H1 (cell line): ENCODE data around the gene TMEM126B. TPM values are rescaled to one million over a fixed set of nuclear protein-coding genes. Genes with fewer than 3 reads are reported as not detected.

Experiments used
- CTCF ChIA-PET: fragments of 300-600 bp; sonication (Branson Sonifier 250); formaldehyde crosslinking; loops from one replicate; lab custom pipeline; 2021; ENCODE audit not compliant: partially characterized antibody; lab: Charles Lee
- POLR2A ChIA-PET: fragments of 300-600 bp; sonication (Branson Sonifier 250); formaldehyde crosslinking; loops from one replicate; lab custom pipeline; 2021; ENCODE audit warnings: inconsistent platforms; ENCODE audit not compliant: partially characterized antibody; lab: Charles Lee
- DNase-seq, 2 experiments: peaks; one replicate each; pipeline versions ENCODE4 v3.0.0 to v3.0.0-alpha.2; 2010 to 2022; ENCODE audit warnings: low spot score in 2 of 2, low read depth in 1 of 2, mixed read lengths in 1 of 2
- FAIRE-seq: peaks from 2 replicates; lab custom pipeline; 2011; peaks lifted over from hg19 to GRCh38; lab: Jason Lieb, UNC
- H2AFZ ChIP-seq: 2 replicates; pipeline ENCODE4 v1.8.1; 2012; ENCODE audit warnings: low read length, inconsistent platforms
- H2AK5ac ChIP-seq: 2 replicates; pipeline ENCODE4 v1.6.1; 2013; ENCODE audit warnings: low read depth, low read length
- H2BK120ac ChIP-seq: replicated peaks from 2 replicates; pipeline ENCODE3; 2013; ENCODE audit warnings: low read depth, low read length, inconsistent platforms
- H2BK12ac ChIP-seq: 2 replicates; pipeline ENCODE4 v1.6.1; 2013; ENCODE audit warnings: low read depth, low read length
- H2BK15ac ChIP-seq: 2 replicates; pipeline ENCODE4 v1.6.1; 2013; ENCODE audit warnings: low read length
- H2BK20ac ChIP-seq: 2 replicates; pipeline ENCODE4 v1.6.1; 2013; ENCODE audit warnings: low read length
- H2BK5ac ChIP-seq: 2 replicates; pipeline ENCODE4 v1.6.1; 2013; ENCODE audit warnings: low read depth, low read length
- H3K14ac ChIP-seq: 2 replicates; pipeline ENCODE4 v1.6.1; 2013; ENCODE audit warnings: inconsistent platforms; ENCODE audit not compliant: insufficient read length
- H3K18ac ChIP-seq: 2 replicates; pipeline ENCODE4 v1.6.1; 2013; ENCODE audit warnings: low read length; ENCODE audit errors: extremely low read depth
- H3K23ac ChIP-seq: 2 replicates; pipeline ENCODE4 v1.6.1; 2013; ENCODE audit warnings: inconsistent platforms; ENCODE audit not compliant: insufficient read length
- H3K23me2 ChIP-seq: 2 replicates; pipeline ENCODE4 v1.6.1; 2013; ENCODE audit warnings: low read depth, low read length
- H3K27ac ChIP-seq: 2 replicates; pipeline ENCODE4 v1.6.1; 2011; ENCODE audit warnings: low read depth, low read length, inconsistent platforms
- H3K27me3 ChIP-seq, 4 experiments: replicated peaks in 1 of 4; 1 replicate in 1 of 4; 2 replicates in 3 of 4; pipeline versions ENCODE4 v1.6.1 to v1.8.1; 2011 to 2013; ENCODE audit warnings: low read length in 3 of 4, mild to moderate bottlenecking in 3 of 4, inconsistent platforms in 2 of 4, mixed read lengths in 2 of 4, moderate library complexity in 1 of 4; ENCODE audit not compliant: control insufficient read depth in 3 of 4, insufficient read depth in 3 of 4; ENCODE audit errors: extremely low read depth in 1 of 4
- H3K36me3 ChIP-seq, 4 experiments: 2 replicates each; pipeline versions ENCODE4 v1.6.1 to v1.8.1; 2011 to 2013; ENCODE audit warnings: mild to moderate bottlenecking in 4 of 4, low read length in 3 of 4, moderate library complexity in 2 of 4, control low read depth in 1 of 4, inconsistent platforms in 1 of 4; ENCODE audit not compliant: insufficient read depth in 4 of 4, control insufficient read depth in 2 of 4
- H3K4ac ChIP-seq: replicated peaks from 2 replicates; pipeline ENCODE3; 2013; ENCODE audit warnings: low read length, low read depth, mixed read lengths, inconsistent platforms; ENCODE audit not compliant: insufficient read length
- H3K4me1 ChIP-seq, 4 experiments: replicated peaks in 1 of 4; 1 replicate in 1 of 4; 2 replicates in 3 of 4; pipeline versions ENCODE4 v1.6.1 to v1.8.1; 2011 to 2013; ENCODE audit warnings: low read length in 3 of 4, inconsistent platforms in 2 of 4, mixed read lengths in 1 of 4; ENCODE audit not compliant: insufficient read depth in 4 of 4, control insufficient read depth in 3 of 4
- H3K4me2 ChIP-seq, 2 experiments: 2 replicates each; pipeline versions ENCODE4 v1.6.1 to v1.8.1; 2011 to 2013; ENCODE audit warnings: low read depth in 2 of 2, low read length in 2 of 2, control low read depth in 1 of 2, inconsistent platforms in 1 of 2, mild to moderate bottlenecking in 1 of 2; ENCODE audit not compliant: insufficient read depth in 1 of 2
- H3K4me3 ChIP-seq, 4 experiments: fragments of 200-600, 300-600 bp in 1 of 4; sonication (generic), shearing (Covaris generic), sonication (Bioruptor Twin) in 1 of 4; 2 replicates each; pipeline versions ENCODE4 v1.5.1 to v1.8.1; 2011 to 2016; ENCODE audit warnings: low read length in 4 of 4, low read depth in 3 of 4, control low read depth in 2 of 4, inconsistent platforms in 2 of 4, mild to moderate bottlenecking in 2 of 4, mixed read lengths in 1 of 4, moderate library complexity in 1 of 4; ENCODE audit not compliant: insufficient read depth in 2 of 4; ENCODE audit errors: extremely low read depth in 1 of 4
- H3K56ac ChIP-seq: replicated peaks from 2 replicates; pipeline ENCODE3; 2013; ENCODE audit warnings: low read depth, mild to moderate bottlenecking, mixed read lengths, low read length, inconsistent platforms; ENCODE audit not compliant: insufficient read length
- H3K79me1 ChIP-seq: 2 replicates; pipeline ENCODE4 v1.6.1; 2013; ENCODE audit warnings: low read depth, low read length, control low read depth
- H3K79me2 ChIP-seq, 2 experiments: 2 replicates each; pipeline versions ENCODE4 v1.6.1 to v1.8.1; 2012 to 2013; ENCODE audit warnings: low read length in 2 of 2, mild to moderate bottlenecking in 2 of 2, inconsistent platforms in 1 of 2; ENCODE audit not compliant: insufficient read depth in 2 of 2, control insufficient read depth in 1 of 2
- H3K9ac ChIP-seq, 4 experiments: replicated peaks in 1 of 4; 1 replicate in 1 of 4; 2 replicates in 3 of 4; pipeline versions ENCODE4 v1.6.1 to v1.8.1; 2011 to 2013; ENCODE audit warnings: low read depth in 3 of 4, low read length in 3 of 4, control low read depth in 2 of 4, mild to moderate bottlenecking in 2 of 4, moderate library complexity in 2 of 4, inconsistent platforms in 1 of 4; ENCODE audit errors: extremely low read depth in 1 of 4
- H3K9me3 ChIP-seq, 2 experiments: 2 replicates each; pipeline versions ENCODE4 v1.6.1 to v1.8.1; 2012 to 2013; ENCODE audit warnings: mild to moderate bottlenecking in 2 of 2, moderate library complexity in 2 of 2, control low read depth in 1 of 2, inconsistent platforms in 1 of 2, low read depth in 1 of 2, low read length in 1 of 2, mixed read lengths in 1 of 2; ENCODE audit not compliant: insufficient read depth in 2 of 2
- H4K20me1 ChIP-seq, 2 experiments: replicated peaks in 1 of 2; 2 replicates each; pipeline versions ENCODE3 to v1.8.1; 2011 to 2013; ENCODE audit warnings: inconsistent platforms in 2 of 2, low read length in 2 of 2, mild to moderate bottlenecking in 1 of 2; ENCODE audit not compliant: insufficient read depth in 2 of 2, control insufficient read depth in 1 of 2
- H4K5ac ChIP-seq: 2 replicates; pipeline ENCODE4 v1.6.1; 2013; ENCODE audit warnings: low read length, low read depth, mixed read lengths, inconsistent platforms; ENCODE audit not compliant: insufficient read length
- H4K8ac ChIP-seq: 2 replicates; pipeline ENCODE4 v1.8.0; 2013; ENCODE audit warnings: mild to moderate bottlenecking, moderate library complexity, low read length, inconsistent platforms; ENCODE audit not compliant: insufficient read depth; ENCODE audit errors: extremely low read depth
- H4K91ac ChIP-seq: replicated peaks from 2 replicates; pipeline ENCODE3; 2013; ENCODE audit warnings: low read length, mixed read lengths, inconsistent platforms; ENCODE audit not compliant: insufficient read length
- ATF3 ChIP-seq: IDR thresholded peaks from 2 replicates; pipeline ENCODE4 v1.6.1; 2011; ENCODE audit warnings: low read depth, mild to moderate bottlenecking, low read length; ENCODE audit not compliant: insufficient read depth
- BCL11A ChIP-seq, 2 experiments: IDR thresholded peaks; one replicate each; pipeline ENCODE4 v1.6.1; 2011; ENCODE audit warnings: low read depth in 2 of 2, low read length in 2 of 2, mild to moderate bottlenecking in 2 of 2
- BRCA1 ChIP-seq: IDR thresholded peaks from 2 replicates; pipeline ENCODE4 v1.6.1; 2012; ENCODE audit warnings: low read depth, low read length, improper control_type of control experiment
- KDM1A ChIP-seq: fragments of 200-600, 300-600 bp; sonication (generic); IDR thresholded peaks from 2 replicates; pipeline ENCODE4 v1.7.1; 2016; ENCODE audit warnings: mild to moderate bottlenecking, low read length, borderline replicate concordance
- MAFK ChIP-seq: IDR thresholded peaks from 2 replicates; pipeline ENCODE4 v1.6.1; 2012; ENCODE audit warnings: low read depth, mild to moderate bottlenecking, improper control_type of control experiment, low read length
- POU5F1 ChIP-seq: IDR thresholded peaks from 2 replicates; pipeline ENCODE4 v1.6.1; 2011; ENCODE audit warnings: low read depth, mild to moderate bottlenecking, low read length, moderate library complexity
- RFX5 ChIP-seq: IDR thresholded peaks from 2 replicates; pipeline ENCODE4 v1.6.1; 2011; ENCODE audit warnings: low read depth, low read length, improper control_type of control experiment, borderline replicate concordance
- RNF2 ChIP-seq: fragments of 200-900, 300-1000 bp; sonication (generic); IDR thresholded peaks from 2 replicates; pipeline ENCODE4 v1.7.1; 2016; ENCODE audit warnings: borderline replicate concordance, low read depth, mild to moderate bottlenecking, antibody characterized with exemption, low read length; ENCODE audit not compliant: poor library complexity, severe bottlenecking; ENCODE audit errors: missing control alignments
- RXRA ChIP-seq: IDR thresholded peaks from 2 replicates; pipeline ENCODE4 v1.6.1; 2011; ENCODE audit warnings: low read depth, mild to moderate bottlenecking, low read length, moderate library complexity; ENCODE audit not compliant: insufficient read depth
- SP1 ChIP-seq: IDR thresholded peaks from 2 replicates; pipeline ENCODE4 v1.6.1; 2011; ENCODE audit warnings: low read depth, low read length
- SP2 ChIP-seq: IDR thresholded peaks from 2 replicates; pipeline ENCODE4 v1.6.1; 2012; ENCODE audit warnings: mild to moderate bottlenecking, low read length, inconsistent platforms
- YY1 ChIP-seq: IDR thresholded peaks from 2 replicates; pipeline ENCODE4 v1.6.1; 2011; ENCODE audit warnings: low read depth, mild to moderate bottlenecking, low read length
- WGBS, 2 experiments: shearing (Covaris generic) in 1 of 2; methylation state at CpG; one replicate each; pipeline versions ENCODE4 v1.1.6 to v1.1.7; 2013 to 2015; ENCODE audit warnings: low lambda C conversion rate in 2 of 2, mixed read lengths in 2 of 2, inconsistent platforms in 1 of 2, low coverage in 1 of 2, missing lambda C conversion rate in 1 of 2; ENCODE audit not compliant: insufficient replicate concordance in 2 of 2, insufficient coverage in 1 of 2, insufficient read length in 1 of 2; ENCODE audit errors: extremely low coverage in 1 of 2, missing lambda C conversion rate in 1 of 2; 5-methylcytosine and 5-hydroxymethylcytosine counted together
- polyA plus RNA-seq, 7 experiments: library from polyadenylated mRNA; depleted of rRNA in 3 of 7; stranded (reverse) in 5 of 7; unstranded in 2 of 7; fragments of >200 nt in 5 of 7; fragments of 200-250 nt in 2 of 7; gene quantifications; 1 replicate in 5 of 7; 2 replicates in 1 of 7; 4 replicates in 1 of 7; pipeline versions ENCODE4 v1.2.1 to v1.2.3, GENCODE V29; 2011 to 2013; ENCODE audit warnings: missing spikeins in 2 of 7, mixed read lengths in 2 of 7
- total RNA-seq: library from RNA; stranded (reverse); fragmentation: NEBNext Ultra II Directional; extraction: Animal tissue kit (Norgen Biotek cat#: 25700); gene quantifications from 2 replicates; pipeline ENCODE4 v1.2.1, GENCODE V29; 2021

Gene TMEM126B
- total and polyA plus RNA-seq, 2 of the 8 experiments (the other 6 are each of a cell fraction or from before 2014, with no cell fraction given), result 85.6 to 101 TPM

- Histone ChIP-seq H4K20me1 (peaks cover 15 to 20% of the 10 kb centered on the region in 2 experiments), H2AK5ac (no peak overlapping the region), H2BK120ac (no peak overlapping the region), H2BK5ac (no peak overlapping the region), H3K23me2 (peaks cover 3% of the 10 kb centered on the region; the same call in 1 of the 2 replicates), H3K4me3 (peak overlapping the region; percentile 38 to 98 (median 88); a peak in 7 of 8 replicates), H3K9ac (peak overlapping the region in 1 of 4 experiments; percentile 14; a peak in 1 of 7 replicates), H3K27ac (no peak overlapping the region), H3K27me3 (no peaks in the 10 kb centered on the region), H4K8ac (no peak overlapping the region), H3K79me1 (no peaks in the 10 kb centered on the region), H3K14ac (no peak overlapping the region), H3K79me2 (peaks cover 21 to 77% of the 10 kb centered on the region in 2 experiments), H2AFZ (no peak overlapping the region), H2BK15ac (no peak overlapping the region), H3K4me2 (peak overlapping the region; percentile 74 to 97), H2BK12ac (no peak overlapping the region), H3K4ac (no peak overlapping the region), H4K5ac (no peak overlapping the region), H3K23ac (no peak overlapping the region), H3K36me3 (peaks cover 0 to 55% (median 14%) of the 10 kb centered on the region in 4 experiments; a peak in 4 of 8 replicates), H3K9me3 (no peaks in the 10 kb centered on the region), H4K91ac (no peak overlapping the region), H2BK20ac (no peak overlapping the region), H3K18ac (no peak overlapping the region), H3K56ac (no peak overlapping the region), H3K4me1 (peaks cover 0 to 3% (median 0%) of the 10 kb centered on the region in 4 experiments; a peak in 3 of 7 replicates)
- DNase-seq, result no peak
- FAIRE-seq, result no peak
- ChIA-PET CTCF (interaction anchor here (0.7 to 3.2 kb wide), 4 partner anchors 13 to 193 kb away, joined by 3 to 6 read pairs (median 4); partner anchors contain the start of genes CCDC83 and SYTL2), POLR2A (interaction anchor here (0.6 to 9.9 kb wide), 5 partner anchors 9 to 193 kb away, joined by 3 to 105 read pairs (median 8); partner anchors contain the start of genes CCDC83, TMEM126A and TMEM126B)
- WGBS, 2 experiments, result 55% methylated on average over 4 of the region's 4 CpGs; no CpG with 5 or more reads in 1 of the 2 experiments
- TF ChIP-seq SP2 (no peak), YY1 (no peak), MAFK (no peak), SP1 (no peak), ATF3 (no peak), BRCA1 (no peak), RNF2 (no peak), POU5F1 (no peak), RXRA (no peak), BCL11A (IDR thresholded peaks at IDR 0.05; ENCODE audit: low read depth in 2 of 2, low read length in 2 of 2) (no peak), RFX5 (no peak), KDM1A (no peak)
These were observed 33.7 kb downstream of the TMEM126B start for GRCh38 chr11:85661972-85662664.
